ENCODE results near the gene LMF2. TPM values are rescaled to one million over a fixed set of nuclear protein-coding genes. Genes with fewer than 3 reads are reported as not detected.
A peak's percentile ranks its signal among the peaks of the same experiment; 100 is the strongest.

Gene LMF2
- polyA plus RNA-seq, 1 of the 3 experiments (the other 2 are of a cell fraction): 34.3 TPM

DNA sequence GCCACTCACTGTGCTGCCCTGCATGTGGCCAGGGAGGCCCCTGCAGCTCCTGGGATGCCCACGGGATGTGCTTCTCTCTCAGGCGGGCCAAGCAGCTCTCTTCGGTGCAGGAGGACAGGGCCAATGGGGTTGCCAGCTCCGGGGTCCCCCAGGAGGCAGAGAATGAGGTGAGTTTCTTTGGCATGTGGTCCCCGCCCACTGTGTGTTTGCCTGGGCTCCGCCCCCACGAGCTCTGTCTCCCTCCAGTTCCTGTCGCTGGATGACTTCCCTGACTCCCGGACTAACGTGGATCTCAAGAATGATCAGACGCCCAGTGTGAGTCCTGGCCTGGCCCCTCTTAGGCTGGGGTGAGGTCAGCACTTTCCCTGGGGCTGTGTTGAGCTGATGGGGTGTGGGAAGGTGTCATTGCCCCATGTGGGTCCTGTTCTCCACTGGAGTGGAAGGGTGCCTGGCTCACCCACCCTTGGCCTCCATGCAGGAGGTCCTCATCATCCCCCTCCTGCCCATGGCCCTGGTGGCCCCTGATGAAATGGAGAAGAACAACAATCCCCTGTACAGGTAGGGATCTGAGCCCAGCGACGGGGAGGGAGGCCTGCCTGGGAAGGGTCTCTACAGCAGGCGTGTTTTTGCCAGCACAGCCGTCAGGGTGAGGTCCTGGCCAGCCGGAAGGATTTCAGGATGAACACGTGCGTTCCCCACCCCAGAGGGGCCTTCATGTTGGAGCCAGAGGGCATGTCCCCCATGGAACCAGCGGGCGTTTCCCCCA, 10.2 kb upstream of the LMF2 start:
- Histone ChIP-seq H3K9me2 (no peaks in the 10 kb centered on the region), H3K4me3 (ENCODE audit: low read depth in 2 of 2, low read length in 1 of 2) (no peak overlapping the region), H3K79me2 (ENCODE audit: insufficient read depth) (peaks cover 44% of the 10 kb centered on the region), H3K4me1 (ENCODE audit: control insufficient read depth in 1 of 2, insufficient read depth in 2 of 2, low read depth in 1 of 2, low read length in 1 of 2) (no peaks in the 10 kb centered on the region), H3F3A (replicated peaks; ENCODE audit: insufficient read depth) (no peaks in the 10 kb centered on the region), H3K27me3 (ENCODE audit: insufficient read depth) (no peaks in the 10 kb centered on the region), H3K4me2 (no peak overlapping the region), H4K20me1 (ENCODE audit: insufficient read depth) (0 out of 2 replicates have a peak, but pooled peaks cover 2% of the 10 kb centered on the region), H3K27ac (ENCODE audit: low read depth in 2 of 2, low read length in 1 of 2) (no peak overlapping the region), H3K9me3 (no peaks in the 10 kb centered on the region), H2AFZ (ENCODE audit: low read depth) (no peak overlapping the region), H3K9ac (no peak overlapping the region), H3K36me3 (replicated peaks in 1 of 2; ENCODE audit: control insufficient read depth in 1 of 2, insufficient read depth in 2 of 2, low read length in 1 of 2) (peaks cover 7 to 41% of the 10 kb centered on the region in 2 experiments)
- ChIA-PET CTCF (interaction anchor here (1.1 to 3.4 kb wide), 2 partner anchors 8 to 60 kb away, joined by 3 to 18 read pairs; partner anchors contain the start of genes CPT1B and SCO2), POLR2A (no interaction called here)
- TF ChIP-seq RXRA (IDR thresholded peaks at IDR 0.05; ENCODE audit: borderline replicate concordance, low read depth) (no peak), NFIC (IDR thresholded peaks at IDR 0.05; ENCODE audit: borderline replicate concordance) (no peak), JUND (IDR thresholded peaks at IDR 0.05) (no peak), YY1 (IDR thresholded peaks at IDR 0.05; ENCODE audit: low read depth) (no peak)
- TF ChIP-seq, protein P1, sequence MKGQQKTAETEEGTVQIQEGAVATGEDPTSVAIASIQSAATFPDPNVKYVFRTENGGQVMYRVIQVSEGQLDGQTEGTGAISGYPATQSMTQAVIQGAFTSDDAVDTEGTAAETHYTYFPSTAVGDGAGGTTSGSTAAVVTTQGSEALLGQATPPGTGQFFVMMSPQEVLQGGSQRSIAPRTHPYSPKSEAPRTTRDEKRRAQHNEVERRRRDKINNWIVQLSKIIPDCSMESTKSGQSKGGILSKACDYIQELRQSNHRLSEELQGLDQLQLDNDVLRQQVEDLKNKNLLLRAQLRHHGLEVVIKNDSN (IDR thresholded peaks at IDR 0.05; ENCODE audit: borderline replicate concordance, low read depth): no peak
- TF ChIP-seq, protein P2, sequence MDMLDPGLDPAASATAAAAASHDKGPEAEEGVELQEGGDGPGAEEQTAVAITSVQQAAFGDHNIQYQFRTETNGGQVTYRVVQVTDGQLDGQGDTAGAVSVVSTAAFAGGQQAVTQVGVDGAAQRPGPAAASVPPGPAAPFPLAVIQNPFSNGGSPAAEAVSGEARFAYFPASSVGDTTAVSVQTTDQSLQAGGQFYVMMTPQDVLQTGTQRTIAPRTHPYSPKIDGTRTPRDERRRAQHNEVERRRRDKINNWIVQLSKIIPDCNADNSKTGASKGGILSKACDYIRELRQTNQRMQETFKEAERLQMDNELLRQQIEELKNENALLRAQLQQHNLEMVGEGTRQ (IDR thresholded peaks at IDR 0.05; ENCODE audit: borderline replicate concordance, low read depth, low read length): no peak
- WGBS (ENCODE audit: low lambda C conversion rate): 90% methylated on average over 18 of the region's 20 CpGs
- peak; percentile 14 for DNase-seq

DNA sequence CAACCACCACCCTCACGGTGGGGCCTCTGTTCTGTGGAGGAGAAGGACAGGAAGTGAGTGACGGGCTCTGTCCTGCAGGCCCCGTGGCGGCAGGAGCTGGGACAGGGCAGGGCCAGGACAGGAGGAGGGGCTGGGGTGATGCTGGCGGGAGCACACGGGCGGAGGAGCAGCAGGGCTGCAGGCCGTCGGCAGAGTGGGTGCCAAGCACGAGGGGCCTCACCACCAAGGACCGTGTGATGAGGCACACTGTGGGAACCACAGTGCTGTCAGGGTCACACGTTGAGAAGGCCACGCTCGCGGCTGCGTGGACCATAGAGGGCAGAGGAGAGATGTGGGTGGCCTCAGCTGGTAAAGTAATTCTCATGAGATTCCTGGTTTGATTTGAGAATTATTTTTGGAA, 9.4 kb upstream of the LMF2 start:
- 89% methylated on average over 16 of the region's 16 CpGs for WGBS (ENCODE audit: low lambda C conversion rate)
- no peak overlapping the region for H3K4me3 ChIP-seq (ENCODE audit: low read depth in 2 of 2, low read length in 1 of 2)
- no peak for DNase-seq
- CTCF ChIA-PET: interaction anchor here (1.1 to 3.4 kb wide), 2 partner anchors 9 to 61 kb away, joined by 3 to 18 read pairs; partner anchors contain the start of genes CPT1B and SCO2
- peaks cover 49% of the 10 kb centered on the region for H3K79me2 ChIP-seq (ENCODE audit: insufficient read depth)
- H3F3A ChIP-seq (replicated peaks; ENCODE audit: insufficient read depth): no peaks in the 10 kb centered on the region
- H3K9me2 ChIP-seq: no peaks in the 10 kb centered on the region
- H3K27me3 ChIP-seq (ENCODE audit: insufficient read depth): no peaks in the 10 kb centered on the region
- H4K20me1 ChIP-seq (ENCODE audit: insufficient read depth): 0 out of 2 replicates have a peak, but pooled peaks cover 4% of the 10 kb centered on the region
- no peaks in the 10 kb centered on the region for H3K4me1 ChIP-seq (ENCODE audit: control insufficient read depth in 1 of 2, insufficient read depth in 2 of 2, low read depth in 1 of 2, low read length in 1 of 2)
- no peak overlapping the region for H2AFZ ChIP-seq (ENCODE audit: low read depth)
- H3K36me3 ChIP-seq (replicated peaks in 1 of 2; ENCODE audit: control insufficient read depth in 1 of 2, insufficient read depth in 2 of 2, low read length in 1 of 2): peaks cover 7 to 33% of the 10 kb centered on the region in 2 experiments
- POLR2A ChIA-PET: interaction anchor here (1.6 kb wide), 1 partner anchor 8 kb away, joined by 6 read pairs; no protein-coding TSS in a partner anchor
- no peak overlapping the region for H3K9ac ChIP-seq
- no peak overlapping the region for H3K27ac ChIP-seq (ENCODE audit: low read depth in 2 of 2, low read length in 1 of 2)
- no peak overlapping the region for H3K4me2 ChIP-seq
- H3K9me3 ChIP-seq: no peaks in the 10 kb centered on the region
- TF ChIP-seq NFIC (IDR thresholded peaks at IDR 0.05; ENCODE audit: borderline replicate concordance) (no peak), SMC3 (IDR thresholded peaks at IDR 0.05; ENCODE audit: low read depth, low read length) (no peak), RCOR1 (IDR thresholded peaks at IDR 0.05; ENCODE audit: low read length) (no peak), GABPA (IDR thresholded peaks at IDR 0.05; ENCODE audit: low read depth) (no peak), RXRA (IDR thresholded peaks at IDR 0.05; ENCODE audit: borderline replicate concordance, low read depth) (no peak), ELF1 (IDR thresholded peaks at IDR 0.05) (no peak), RAD21 (IDR thresholded peaks at IDR 0.05; ENCODE audit: low read length) (no peak), JUND (IDR thresholded peaks at IDR 0.05) (no peak), MEF2A (IDR thresholded peaks at IDR 0.05; ENCODE audit: borderline replicate concordance, low read depth) (no peak)
- TF ChIP-seq, protein P2 (IDR thresholded peaks at IDR 0.05; ENCODE audit: borderline replicate concordance, low read depth, low read length): no peak
- TF ChIP-seq, protein P3, sequence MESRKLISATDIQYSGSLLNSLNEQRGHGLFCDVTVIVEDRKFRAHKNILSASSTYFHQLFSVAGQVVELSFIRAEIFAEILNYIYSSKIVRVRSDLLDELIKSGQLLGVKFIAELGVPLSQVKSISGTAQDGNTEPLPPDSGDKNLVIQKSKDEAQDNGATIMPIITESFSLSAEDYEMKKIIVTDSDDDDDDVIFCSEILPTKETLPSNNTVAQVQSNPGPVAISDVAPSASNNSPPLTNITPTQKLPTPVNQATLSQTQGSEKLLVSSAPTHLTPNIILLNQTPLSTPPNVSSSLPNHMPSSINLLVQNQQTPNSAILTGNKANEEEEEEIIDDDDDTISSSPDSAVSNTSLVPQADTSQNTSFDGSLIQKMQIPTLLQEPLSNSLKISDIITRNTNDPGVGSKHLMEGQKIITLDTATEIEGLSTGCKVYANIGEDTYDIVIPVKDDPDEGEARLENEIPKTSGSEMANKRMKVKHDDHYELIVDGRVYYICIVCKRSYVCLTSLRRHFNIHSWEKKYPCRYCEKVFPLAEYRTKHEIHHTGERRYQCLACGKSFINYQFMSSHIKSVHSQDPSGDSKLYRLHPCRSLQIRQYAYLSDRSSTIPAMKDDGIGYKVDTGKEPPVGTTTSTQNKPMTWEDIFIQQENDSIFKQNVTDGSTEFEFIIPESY (IDR thresholded peaks at IDR 0.05; ENCODE audit: borderline replicate concordance, low read depth): no peak
- TF ChIP-seq, protein P1 (IDR thresholded peaks at IDR 0.05; ENCODE audit: borderline replicate concordance, low read depth): no peak
- TF ChIP-seq, protein P4, sequence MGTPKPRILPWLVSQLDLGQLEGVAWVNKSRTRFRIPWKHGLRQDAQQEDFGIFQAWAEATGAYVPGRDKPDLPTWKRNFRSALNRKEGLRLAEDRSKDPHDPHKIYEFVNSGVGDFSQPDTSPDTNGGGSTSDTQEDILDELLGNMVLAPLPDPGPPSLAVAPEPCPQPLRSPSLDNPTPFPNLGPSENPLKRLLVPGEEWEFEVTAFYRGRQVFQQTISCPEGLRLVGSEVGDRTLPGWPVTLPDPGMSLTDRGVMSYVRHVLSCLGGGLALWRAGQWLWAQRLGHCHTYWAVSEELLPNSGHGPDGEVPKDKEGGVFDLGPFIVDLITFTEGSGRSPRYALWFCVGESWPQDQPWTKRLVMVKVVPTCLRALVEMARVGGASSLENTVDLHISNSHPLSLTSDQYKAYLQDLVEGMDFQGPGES (IDR thresholded peaks at IDR 0.05; ENCODE audit: low read depth, low read length): no peak
